HL-60 (cell line): ENCODE data around the gene HOXA2.

ENCODE experiments used
- DNase-seq, 2 experiments: peaks; one replicate each; pipeline ENCODE4 v3.0.0-alpha.2; 2010 to 2020; ENCODE audit warnings: low read depth in 1 of 2, low spot score in 1 of 2
- H3K27ac ChIP-seq: fragments of 250-450 bp; sonication (Bioruptor Pico); replicated peaks from 2 replicates; pipeline ENCODE4 v1.5.1; 2020; ENCODE audit warnings: mild to moderate bottlenecking, moderate library complexity
- H3K27me3 ChIP-seq: fragments of 250-450 bp; sonication (Bioruptor Pico); 2 replicates; pipeline ENCODE4 v1.5.1; 2021; ENCODE audit warnings: mild to moderate bottlenecking, moderate library complexity; ENCODE audit not compliant: insufficient read depth, poor library complexity, severe bottlenecking
- H3K4me3 ChIP-seq: replicated peaks from 2 replicates; pipeline ENCODE4 v1.5.1; 2011; ENCODE audit warnings: mild to moderate bottlenecking, control low read depth, low read length; ENCODE audit not compliant: insufficient read depth
- CTCF ChIP-seq: IDR thresholded peaks from one replicate; pipeline ENCODE4 v1.5.1; 2011; ENCODE audit warnings: low read length, control low read depth, inconsistent platforms; ENCODE audit not compliant: insufficient read depth
- GABPA ChIP-seq: IDR thresholded peaks from 2 replicates; pipeline ENCODE4 v1.6.1; 2012; ENCODE audit warnings: low read depth
- POLR2AphosphoS5 ChIP-seq: IDR thresholded peaks from 2 replicates; pipeline ENCODE4 v1.6.1; 2012; ENCODE audit warnings: low read depth
- REST ChIP-seq: IDR thresholded peaks from 2 replicates; pipeline ENCODE4 v1.6.1; 2012; ENCODE audit warnings: low read depth; ENCODE audit not compliant: insufficient replicate concordance
- SPI1 ChIP-seq: IDR thresholded peaks from 2 replicates; pipeline ENCODE4 v1.6.1; 2012; ENCODE audit warnings: low read depth, mild to moderate bottlenecking, borderline replicate concordance

Gene HOXA2

GRCh38 chr7:27082171-27082570, 20.3 kb downstream of the HOXA2 start:
- Histone ChIP-seq H3K4me3 (no peak overlapping the region), H3K27ac (no peak overlapping the region), H3K27me3 (no peaks in the 10 kb centered on the region)
- TF ChIP-seq REST (no peak), GABPA (no peak), POLR2AphosphoS5 (no peak), CTCF (no peak), SPI1 (no peak)
- no peak for DNase-seq

- DNase-seq: no peak
- Histone ChIP-seq H3K27ac (no peak overlapping the region), H3K4me3 (no peak overlapping the region), H3K27me3 (no peaks in the 10 kb centered on the region)
- TF ChIP-seq REST: no peak
- TF ChIP-seq GABPA: no peak
- TF ChIP-seq POLR2AphosphoS5: no peak
- TF ChIP-seq SPI1: no peak
- no peak for TF ChIP-seq CTCF
Observed at GRCh38 chr7:27080844-27081436, 21.5 kb downstream of the HOXA2 start.

- no peak overlapping the region for H3K4me3 ChIP-seq
- no peak overlapping the region for H3K27ac ChIP-seq
- no peaks in the 10 kb centered on the region for H3K27me3 ChIP-seq
- TF ChIP-seq REST (no peak), POLR2AphosphoS5 (no peak), SPI1 (no peak), CTCF (no peak), GABPA (no peak)
- no peak for DNase-seq
Observed at GRCh38 chr7:27079234-27079975, 23.1 kb downstream of the HOXA2 start.
